Neural progenitor cell (in vitro differentiated cells): Measurements from ENCODE around the gene REP15. TPM values are rescaled to one million over a fixed set of nuclear protein-coding genes. Genes with fewer than 3 reads are reported as not detected.

Experiments used
- DNase-seq: peaks from one replicate; pipeline ENCODE4 v3.0.0-alpha.2; 2016; ENCODE audit warnings: low spot score
- H2AFZ ChIP-seq: fragments of 200-600 bp; sonication (generic); replicated peaks from 2 replicates; pipeline ENCODE4 v1.6.1; 2016; ENCODE audit warnings: antibody characterized with exemption
- H3F3A ChIP-seq: fragments of 200-600 bp; sonication (generic); 2 replicates; pipeline ENCODE4 v1.6.1; 2016; ENCODE audit warnings: antibody characterized with exemption, low read depth
- H3K27ac ChIP-seq: fragments of 200-600 bp; sonication (generic); 2 replicates; pipeline ENCODE4 v1.5.1; 2016; ENCODE audit warnings: mild to moderate bottlenecking
- H3K27me3 ChIP-seq: fragments of 200-600 bp; sonication (generic); 2 replicates; pipeline ENCODE4 v1.6.1; 2016; ENCODE audit warnings: mild to moderate bottlenecking, moderate library complexity
- H3K36me3 ChIP-seq: fragments of 200-600 bp; sonication (generic); 2 replicates; pipeline ENCODE4 v1.5.1; 2016
- H3K4me1 ChIP-seq: fragments of 200-600 bp; sonication (generic); 2 replicates; pipeline ENCODE4 v1.6.1; 2016; ENCODE audit warnings: mixed run types
- H3K4me2 ChIP-seq: fragments of 200-600 bp; sonication (generic); 2 replicates; pipeline ENCODE4 v1.6.1; 2016
- H3K4me3 ChIP-seq: fragments of 200-600 bp; sonication (generic); 2 replicates; pipeline ENCODE4 v1.5.1; 2016
- H3K79me2 ChIP-seq: fragments of 200-600 bp; sonication (generic); 2 replicates; pipeline ENCODE4 v1.6.1; 2016; ENCODE audit warnings: low read depth
- H3K9ac ChIP-seq: fragments of 200-600 bp; sonication (generic); 2 replicates; pipeline ENCODE4 v1.6.1; 2016
- H3K9me3 ChIP-seq: fragments of 200-600 bp; sonication (generic); 2 replicates; pipeline ENCODE4 v1.5.1; 2016; ENCODE audit warnings: low read depth
- H4K20me1 ChIP-seq: fragments of 200-600 bp; sonication (generic); 2 replicates; pipeline ENCODE4 v1.6.1; 2016; ENCODE audit warnings: low read depth
- H3K27ac Mint-ChIP-seq: 3 replicates; pipeline ENCODE4 v1.8.0; 2021; ENCODE audit warnings: mixed read lengths
- H3K27me3 Mint-ChIP-seq: 2 replicates; pipeline ENCODE4 v1.8.0; 2022; ENCODE audit warnings: low read depth, mild to moderate bottlenecking, inconsistent platforms, moderate library complexity, mixed read lengths; ENCODE audit not compliant: insufficient read depth
- H3K36me3 Mint-ChIP-seq: 3 replicates; pipeline ENCODE4 v1.8.0; 2021; ENCODE audit warnings: mixed read lengths
- H3K4me1 Mint-ChIP-seq: 3 replicates; pipeline ENCODE4 v1.8.0; 2021; ENCODE audit warnings: mixed read lengths
- H3K4me3 Mint-ChIP-seq: 3 replicates; pipeline ENCODE4 v1.8.0; 2021; ENCODE audit warnings: mild to moderate bottlenecking, moderate library complexity, mixed read lengths
- H3K9me3 Mint-ChIP-seq: 3 replicates; pipeline ENCODE4 v1.8.0; 2020; ENCODE audit warnings: mixed read lengths
- EZH2 ChIP-seq: fragments of 200-600 bp; sonication (generic); IDR thresholded peaks from 2 replicates; pipeline ENCODE4 v1.6.1; 2017; ENCODE audit warnings: antibody characterized with exemption, mild to moderate bottlenecking, moderate library complexity
- EZH2phosphoT487 ChIP-seq: fragments of 200-600 bp; sonication (generic); IDR thresholded peaks from 2 replicates; pipeline ENCODE4 v1.6.1; 2017; ENCODE audit warnings: antibody characterized with exemption
- total RNA-seq: library from RNA; depleted of rRNA; stranded (reverse); fragments of >200 nt; gene quantifications from 2 replicates; pipeline ENCODE4 v1.2.3, GENCODE V29; 2015; ENCODE audit warnings: low replicate concordance
- TF ChIP-seq, protein P1 (sequence below): fragments of 200-600 bp; sonication (generic); IDR thresholded peaks from 2 replicates; pipeline ENCODE4 v1.5.1; 2017; ENCODE audit warnings: antibody characterized with exemption, mild to moderate bottlenecking

The REP15 gene
- total RNA-seq, 1 donor from 2014 or later, result 0.45 TPM

DNA sequence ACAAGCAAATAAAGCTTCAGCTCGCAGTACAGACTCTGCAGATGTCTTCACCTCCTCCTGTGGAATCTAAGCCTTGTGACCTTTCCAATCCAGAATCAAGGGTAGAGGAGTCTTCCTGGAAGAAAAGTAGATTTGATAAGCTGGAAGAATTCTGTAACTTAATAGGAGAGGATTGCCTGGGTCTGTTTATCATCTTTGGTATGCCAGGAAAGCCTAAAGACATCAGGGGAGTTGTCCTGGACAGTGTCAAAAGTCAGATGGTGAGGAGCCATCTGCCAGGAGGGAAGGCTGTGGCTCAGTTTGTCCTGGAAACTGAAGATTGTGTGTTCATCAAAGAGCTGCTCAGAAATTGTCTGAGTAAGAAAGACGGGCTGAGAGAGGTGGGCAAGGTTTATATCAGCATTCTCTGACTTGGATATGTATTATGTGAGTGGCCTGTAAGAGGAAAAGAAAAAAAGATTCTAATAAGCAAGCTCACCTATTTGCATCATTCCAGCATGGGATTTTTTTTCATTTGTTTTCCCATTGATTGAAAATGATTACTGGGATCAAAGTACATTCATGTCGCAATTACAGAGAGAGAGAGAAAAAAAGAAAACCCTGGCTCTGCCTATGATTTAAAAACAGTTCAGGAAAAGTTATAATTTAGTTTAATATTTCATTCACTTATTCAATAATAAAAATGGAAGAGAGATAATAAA, 767 bp downstream of the REP15 start:
- H3K4me1 Mint-ChIP-seq, result no peaks in the 10 kb centered on the region
- H3K4me3 Mint-ChIP-seq, result no peak overlapping the region
- Histone ChIP-seq H3K27me3 (no peaks in the 10 kb centered on the region), H3K9me3 (no peaks in the 10 kb centered on the region), H3K9ac (no peak overlapping the region), H3K27ac (no peak overlapping the region), H3K79me2 (no peaks in the 10 kb centered on the region), H3K4me1 (no peaks in the 10 kb centered on the region), H2AFZ (no peak overlapping the region), H3F3A (no peaks in the 10 kb centered on the region), H3K4me2 (no peak overlapping the region), H3K36me3 (no peaks in the 10 kb centered on the region), H4K20me1 (no peaks in the 10 kb centered on the region), H3K4me3 (no peak overlapping the region)
- H3K9me3 Mint-ChIP-seq, result no peaks in the 10 kb centered on the region
- no peaks in the 10 kb centered on the region for H3K27me3 Mint-ChIP-seq
- no peak for DNase-seq
- TF ChIP-seq, protein P1, sequence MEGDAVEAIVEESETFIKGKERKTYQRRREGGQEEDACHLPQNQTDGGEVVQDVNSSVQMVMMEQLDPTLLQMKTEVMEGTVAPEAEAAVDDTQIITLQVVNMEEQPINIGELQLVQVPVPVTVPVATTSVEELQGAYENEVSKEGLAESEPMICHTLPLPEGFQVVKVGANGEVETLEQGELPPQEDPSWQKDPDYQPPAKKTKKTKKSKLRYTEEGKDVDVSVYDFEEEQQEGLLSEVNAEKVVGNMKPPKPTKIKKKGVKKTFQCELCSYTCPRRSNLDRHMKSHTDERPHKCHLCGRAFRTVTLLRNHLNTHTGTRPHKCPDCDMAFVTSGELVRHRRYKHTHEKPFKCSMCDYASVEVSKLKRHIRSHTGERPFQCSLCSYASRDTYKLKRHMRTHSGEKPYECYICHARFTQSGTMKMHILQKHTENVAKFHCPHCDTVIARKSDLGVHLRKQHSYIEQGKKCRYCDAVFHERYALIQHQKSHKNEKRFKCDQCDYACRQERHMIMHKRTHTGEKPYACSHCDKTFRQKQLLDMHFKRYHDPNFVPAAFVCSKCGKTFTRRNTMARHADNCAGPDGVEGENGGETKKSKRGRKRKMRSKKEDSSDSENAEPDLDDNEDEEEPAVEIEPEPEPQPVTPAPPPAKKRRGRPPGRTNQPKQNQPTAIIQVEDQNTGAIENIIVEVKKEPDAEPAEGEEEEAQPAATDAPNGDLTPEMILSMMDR, result no peak
- no peak for TF ChIP-seq EZH2
- H3K36me3 Mint-ChIP-seq, result peaks cover 15% of the 10 kb centered on the region
- no peak overlapping the region for H3K27ac Mint-ChIP-seq

DNA sequence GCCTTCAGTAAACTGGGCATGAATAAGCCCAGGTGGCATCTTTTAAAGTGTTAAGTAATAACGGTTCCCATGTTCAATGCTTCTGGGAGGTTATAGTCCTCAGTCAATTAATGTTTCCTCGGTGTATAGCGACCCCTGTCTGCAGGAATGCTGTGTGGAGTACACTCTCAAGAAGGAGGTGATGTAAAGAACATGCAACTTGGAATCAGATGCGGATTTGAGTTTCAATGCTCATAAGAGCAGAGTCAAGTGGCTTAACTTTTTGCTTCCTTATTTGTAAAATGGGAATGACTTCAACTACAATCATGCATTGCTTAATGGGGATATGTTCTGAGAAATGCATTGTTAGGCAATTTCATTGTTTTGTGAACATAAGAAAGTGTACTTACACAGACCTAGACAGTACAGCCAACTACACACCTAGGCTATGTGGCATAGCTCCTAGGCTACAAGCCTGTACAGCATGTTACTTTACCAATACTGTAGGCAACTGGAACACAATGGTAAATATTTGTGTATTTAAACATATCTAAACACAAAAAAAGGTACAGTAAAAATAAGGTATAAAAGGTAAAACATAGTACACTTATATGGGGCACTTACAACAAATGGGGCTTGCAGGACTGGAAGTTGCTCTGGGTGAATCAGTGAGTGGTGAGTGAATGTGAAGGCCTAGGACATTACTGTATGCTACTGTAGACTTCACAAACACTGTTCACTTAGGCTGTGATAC, 7.6 kb downstream of the REP15 start:
- no peaks in the 10 kb centered on the region for H3K79me2 ChIP-seq
- no peaks in the 10 kb centered on the region for H4K20me1 ChIP-seq
- Mint-ChIP-seq H3K36me3 (no peaks in the 10 kb centered on the region), H3K4me3 (no peak overlapping the region), H3K27ac (no peak overlapping the region), H3K9me3 (no peaks in the 10 kb centered on the region), H3K4me1 (no peaks in the 10 kb centered on the region), H3K27me3 (no peaks in the 10 kb centered on the region)
- no peak overlapping the region for H3K27ac ChIP-seq
- no peak overlapping the region for H3K4me3 ChIP-seq
- no peaks in the 10 kb centered on the region for H3K9me3 ChIP-seq
- H3K4me2 ChIP-seq, result no peak overlapping the region
- H3F3A ChIP-seq, result no peaks in the 10 kb centered on the region
- no peaks in the 10 kb centered on the region for H3K4me1 ChIP-seq
- H2AFZ ChIP-seq, result no peak overlapping the region
- TF ChIP-seq EZH2 (no peak), EZH2phosphoT487 (no peak)
- TF ChIP-seq, protein P1, result peak; percentile 96
- no peaks in the 10 kb centered on the region for H3K36me3 ChIP-seq
- H3K9ac ChIP-seq, result no peak overlapping the region
- H3K27me3 ChIP-seq, result no peaks in the 10 kb centered on the region
- peak; percentile 82 for DNase-seq

GRCh38 chr12:27705263-27705662, 9.0 kb downstream of the REP15 start:
- TF ChIP-seq, protein P1, result peak; percentile 42
- TF ChIP-seq EZH2phosphoT487, result no peak
- no peak for TF ChIP-seq EZH2
- Mint-ChIP-seq H3K9me3 (no peaks in the 10 kb centered on the region), H3K36me3 (no peaks in the 10 kb centered on the region), H3K27me3 (no peaks in the 10 kb centered on the region), H3K27ac (no peak overlapping the region), H3K4me1 (peaks cover 3% of the 10 kb centered on the region), H3K4me3 (no peak overlapping the region)
- Histone ChIP-seq H3K4me3 (no peak overlapping the region), H3K4me2 (no peak overlapping the region), H3K27me3 (no peaks in the 10 kb centered on the region), H4K20me1 (no peaks in the 10 kb centered on the region), H3K9ac (no peak overlapping the region), H3K27ac (no peak overlapping the region), H2AFZ (no peak overlapping the region), H3K79me2 (no peaks in the 10 kb centered on the region), H3K9me3 (no peaks in the 10 kb centered on the region), H3K4me1 (no peaks in the 10 kb centered on the region), H3F3A (no peaks in the 10 kb centered on the region), H3K36me3 (no peaks in the 10 kb centered on the region)
- peak; percentile 52 for DNase-seq
